HEK293 (cell line): Measurements from ENCODE around the gene GMPR2.

Experiments
- CTCF ChIA-PET: fragments of 350-600 bp; formaldehyde crosslinking; extraction: SDS; loops from one replicate; lab custom pipeline; 2021; ENCODE audit warnings: antibody characterized with exemption; lab: Yijun Ruan, JAX
- POLR2A ChIA-PET: fragments of 300-600 bp; formaldehyde crosslinking; extraction: SDS; loops from one replicate; lab custom pipeline; 2020; ENCODE audit warnings: antibody characterized with exemption, inconsistent platforms; lab: Yijun Ruan, JAX
- H3K27ac ChIP-seq: fragments of 200-500 bp; sonication (Bioruptor generic); 2 replicates; pipeline ENCODE4 v1.5.1; 2014; ENCODE audit warnings: low read depth, low read length, control low read depth, inconsistent platforms; ENCODE audit errors: extremely low read depth
- H3K36me3 ChIP-seq, 2 experiments: fragments of 200-500 bp in 1 of 2; sonication (Bioruptor generic) in 1 of 2; 1 replicate in 1 of 2; 2 replicates in 1 of 2; pipeline ENCODE4 v1.5.1; 2014 to 2017; ENCODE audit warnings: inconsistent platforms in 2 of 2, low read length in 2 of 2; ENCODE audit not compliant: control insufficient read depth in 2 of 2, insufficient read depth in 1 of 2
- H3K4me1 ChIP-seq: fragments of 200-500 bp; sonication (Bioruptor generic); 2 replicates; pipeline ENCODE4 v1.5.1; 2014; ENCODE audit warnings: mild to moderate bottlenecking, low read length, inconsistent platforms; ENCODE audit not compliant: control insufficient read depth, insufficient read depth
- H3K4me3 ChIP-seq: 2 replicates; pipeline ENCODE4 v1.5.1; 2011; ENCODE audit warnings: low read depth, mild to moderate bottlenecking, control low read depth, low read length, moderate library complexity
- H3K9me3 ChIP-seq: fragments of 200-500 bp; sonication (Bioruptor generic); 2 replicates; pipeline ENCODE4 v1.5.1; 2014; ENCODE audit warnings: low read depth, low read length, inconsistent platforms; ENCODE audit not compliant: control insufficient read depth, insufficient read depth
- BCL6B ChIP-seq: fragments of 450-650 bp; formaldehyde crosslinking; IDR thresholded peaks from 2 replicates; pipeline ENCODE4 v1.5.1; 2017; ENCODE audit warnings: missing biosample characterization, missing genetic modification characterization
- GLI4 ChIP-seq: fragments of 450-650 bp; formaldehyde crosslinking; IDR thresholded peaks from 2 replicates; pipeline ENCODE4 v1.5.1; 2016; ENCODE audit warnings: missing biosample characterization, missing genetic modification characterization
- IKZF3 ChIP-seq: fragments of 450-650 bp; IDR thresholded peaks from 2 replicates; pipeline ENCODE4 v1.5.0; 2018; ENCODE audit warnings: missing biosample characterization, mild to moderate bottlenecking, missing genetic modification characterization, moderate library complexity
- KLF8 ChIP-seq: fragments of 450-650 bp; formaldehyde crosslinking; IDR thresholded peaks from 2 replicates; pipeline ENCODE4 v1.5.1; 2016; ENCODE audit warnings: missing biosample characterization, missing genetic modification characterization
- SP2 ChIP-seq: fragments of 450-650 bp; formaldehyde crosslinking; IDR thresholded peaks from 2 replicates; pipeline ENCODE4 v1.5.1; 2016; ENCODE audit warnings: missing biosample characterization, missing genetic modification characterization
- ZEB2 ChIP-seq: fragments of 450-650 bp; formaldehyde crosslinking; IDR thresholded peaks from 2 replicates; pipeline ENCODE4 v1.5.1; 2016; ENCODE audit warnings: missing biosample characterization, missing genetic modification characterization
- ZFP3 ChIP-seq: fragments of 450-650 bp; formaldehyde crosslinking; IDR thresholded peaks from 2 replicates; pipeline ENCODE4 v1.5.1; 2016; ENCODE audit warnings: low read depth, missing biosample characterization, missing genetic modification characterization
- ZFP37 ChIP-seq: fragments of 450-650 bp; formaldehyde crosslinking; IDR thresholded peaks from 2 replicates; pipeline ENCODE4 v1.5.1; 2016; ENCODE audit warnings: missing biosample characterization, missing genetic modification characterization
- ZNF138 ChIP-seq: fragments of 450-650 bp; formaldehyde crosslinking; IDR thresholded peaks from 2 replicates; pipeline ENCODE4 v1.5.1; 2016; ENCODE audit warnings: missing biosample characterization, missing genetic modification characterization, borderline replicate concordance
- ZNF2 ChIP-seq: fragments of 450-650 bp; formaldehyde crosslinking; IDR thresholded peaks from 2 replicates; pipeline ENCODE4 v1.5.1; 2016; ENCODE audit warnings: missing biosample characterization, missing genetic modification characterization
- ZNF335 ChIP-seq: fragments of 450-650 bp; formaldehyde crosslinking; conservative IDR thresholded peaks from 2 replicates; pipeline ENCODE4 v1.5.1; 2016; ENCODE audit warnings: missing biosample characterization, missing genetic modification characterization
- ZNF394 ChIP-seq: fragments of 450-650 bp; formaldehyde crosslinking; IDR thresholded peaks from 2 replicates; pipeline ENCODE4 v1.5.1; 2016; ENCODE audit warnings: missing biosample characterization, missing genetic modification characterization, mild to moderate bottlenecking, moderate library complexity, borderline replicate concordance
- ZNF529 ChIP-seq: fragments of 450-650 bp; formaldehyde crosslinking; IDR thresholded peaks from 2 replicates; pipeline ENCODE4 v1.5.1; 2017; ENCODE audit warnings: missing genetic modification characterization, missing biosample characterization; ENCODE audit not compliant: insufficient replicate concordance
- ZNF585B ChIP-seq: fragments of 450-650 bp; formaldehyde crosslinking; IDR thresholded peaks from 2 replicates; pipeline ENCODE4 v1.5.1; 2016; ENCODE audit warnings: missing biosample characterization, missing genetic modification characterization
- ZNF596 ChIP-seq: fragments of 450-650 bp; IDR thresholded peaks from 2 replicates; pipeline ENCODE4 v1.5.0; 2018; ENCODE audit warnings: missing biosample characterization, mild to moderate bottlenecking, missing genetic modification characterization, moderate library complexity
- ZNF600 ChIP-seq: fragments of 450-650 bp; formaldehyde crosslinking; IDR thresholded peaks from 2 replicates; pipeline ENCODE4 v1.5.1; 2016; ENCODE audit warnings: missing biosample characterization, missing genetic modification characterization
- ZNF785 ChIP-seq: fragments of 450-650 bp; formaldehyde crosslinking; IDR thresholded peaks from 2 replicates; pipeline ENCODE4 v1.5.1; 2016; ENCODE audit warnings: missing biosample characterization, missing genetic modification characterization
- ZNF791 ChIP-seq: fragments of 450-650 bp; formaldehyde crosslinking; IDR thresholded peaks from 2 replicates; pipeline ENCODE4 v1.5.1; 2016; ENCODE audit warnings: missing biosample characterization, missing genetic modification characterization
- ZNF792 ChIP-seq: fragments of 450-650 bp; formaldehyde crosslinking; IDR thresholded peaks from 2 replicates; pipeline ENCODE4 v1.5.1; 2016; ENCODE audit warnings: missing biosample characterization, missing genetic modification characterization
- TF ChIP-seq, protein P1 (sequence below): fragments of 450-650 bp; formaldehyde crosslinking; IDR thresholded peaks from 2 replicates; pipeline ENCODE4 v1.5.1; 2016; ENCODE audit warnings: missing biosample characterization, missing genetic modification characterization
- TF ChIP-seq, protein P2 (sequence below): fragments of 450-650 bp; IDR thresholded peaks from 2 replicates; pipeline ENCODE4 v1.5.1; 2018; ENCODE audit warnings: missing biosample characterization, missing genetic modification characterization
- TF ChIP-seq, protein P3 (sequence below): fragments of 450-650 bp; formaldehyde crosslinking; IDR thresholded peaks from 2 replicates; pipeline ENCODE4 v1.5.1; 2016; ENCODE audit warnings: missing biosample characterization, missing genetic modification characterization

Gene GMPR2

DNA sequence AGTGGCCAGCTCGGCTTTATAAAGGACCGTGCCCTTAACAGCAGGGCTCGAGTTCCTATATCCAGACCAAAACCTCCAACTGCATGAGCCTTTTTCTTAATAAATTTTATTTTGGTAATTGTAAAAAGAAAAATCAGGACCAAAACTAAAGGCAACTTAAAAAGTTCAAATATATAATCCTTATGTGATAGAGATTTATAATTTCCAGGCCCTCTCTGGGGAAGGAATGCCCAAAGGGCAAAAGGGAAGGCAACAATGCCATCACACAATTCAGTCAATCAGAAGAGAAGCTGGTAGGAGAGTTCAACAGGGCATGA is 43.7 kb upstream of the GMPR2 start:
- Histone ChIP-seq H3K36me3 (peaks cover 6 to 75% of the 10 kb centered on the region in 2 experiments), H3K27ac (no peak overlapping the region)
- CTCF ChIA-PET: interaction anchor here (0.6 to 3.0 kb wide), 3 partner anchors 28 to 174 kb away, joined by 3 to 12 read pairs (median 3); partner anchors contain the start of gene IRF9

GRCh38 chr14:24189460-24189859 is 43.3 kb upstream of the GMPR2 start:
- CTCF ChIA-PET: interaction anchor here (1.3 to 3.0 kb wide), 2 partner anchors 28 to 107 kb away, joined by 3 to 12 read pairs; partner anchors contain the start of gene IRF9
- peaks cover 6 to 75% of the 10 kb centered on the region in 2 experiments for H3K36me3 ChIP-seq

More for the DNA sequence above, 43.7 kb upstream of the GMPR2 start:
- Histone ChIP-seq H3K4me1 (peaks cover 7% of the 10 kb centered on the region; the same call in 1 of the 2 replicates), H3K9me3 (no peaks in the 10 kb centered on the region), H3K4me3 (no peak overlapping the region; the same call in none of the 2 replicates)
- TF ChIP-seq ZNF335 (peak; percentile 14; the same call in 1 of the 2 replicates), ZEB2 (tag by site-specific recombination) (0 out of 2 replicates have a peak, but pooled peaks have one; percentile 5), BCL6B (tag by site-specific recombination) (no peak)
- POLR2A ChIA-PET: interaction anchor here (0.6 to 2.3 kb wide), 17 partner anchors 10 to 867 kb away, joined by 3 to 19 read pairs (median 7); partner anchors contain the start of genes CHMP4A, DCAF11, EMC9 and IRF9

DNA sequence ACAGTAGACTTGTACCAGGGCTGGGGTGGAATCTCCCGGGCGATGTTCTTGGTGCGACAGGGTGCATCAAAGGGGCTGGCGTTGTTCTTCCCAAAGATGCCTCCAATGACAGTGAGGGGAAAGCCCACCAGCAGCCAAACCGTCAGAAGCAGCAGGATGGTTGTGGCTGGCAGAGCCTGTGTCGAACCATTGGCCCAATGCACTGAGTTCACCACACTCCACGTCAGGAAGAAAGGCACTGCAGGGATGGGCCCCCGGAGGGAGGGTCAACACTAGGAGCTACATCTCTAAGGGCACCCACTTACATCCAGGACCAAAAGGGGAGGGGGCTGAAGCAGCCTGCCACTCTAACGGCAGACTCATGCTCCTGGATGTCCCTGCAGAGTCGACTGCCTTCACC is 42.3 kb upstream of the GMPR2 start:
- ChIA-PET CTCF (interaction anchor here (1.1 kb wide), 1 partner anchor 156 kb away, joined by 3 read pairs; no protein-coding TSS in a partner anchor), POLR2A (no interaction called here)
- Histone ChIP-seq H3K36me3 (peaks cover 6 to 67% of the 10 kb centered on the region in 2 experiments), H3K27ac (no peak overlapping the region), H3K9me3 (no peaks in the 10 kb centered on the region), H3K4me1 (peaks cover 11% of the 10 kb centered on the region; the same call in 1 of the 2 replicates), H3K4me3 (no peak overlapping the region)
- TF ChIP-seq, protein P1, sequence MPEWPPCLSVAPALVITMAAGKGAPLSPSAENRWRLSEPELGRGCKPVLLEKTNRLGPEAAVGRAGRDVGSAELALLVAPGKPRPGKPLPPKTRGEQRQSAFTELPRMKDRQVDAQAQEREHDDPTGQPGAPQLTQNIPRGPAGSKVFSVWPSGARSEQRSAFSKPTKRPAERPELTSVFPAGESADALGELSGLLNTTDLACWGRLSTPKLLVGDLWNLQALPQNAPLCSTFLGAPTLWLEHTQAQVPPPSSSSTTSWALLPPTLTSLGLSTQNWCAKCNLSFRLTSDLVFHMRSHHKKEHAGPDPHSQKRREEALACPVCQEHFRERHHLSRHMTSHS (tag by site-specific recombination): no peak
- no peak for TF ChIP-seq ZNF585B (tag by site-specific recombination)
- peak; percentile 52 for TF ChIP-seq ZNF600 (tag by site-specific recombination)
- no peak for TF ChIP-seq ZNF394 (tag by site-specific recombination)
- TF ChIP-seq ZNF529 (tag by site-specific recombination): no peak
- TF ChIP-seq ZFP3: no peak
- no peak for TF ChIP-seq ZNF791 (tag by site-specific recombination)
- TF ChIP-seq KLF8 (tag by site-specific recombination): no peak

More at GRCh38 chr14:24189460-24189859, 43.3 kb upstream of the GMPR2 start:
- POLR2A ChIA-PET: interaction anchor here (1.3 to 2.3 kb wide), 8 partner anchors 9 to 75 kb away, joined by 4 to 19 read pairs (median 9); partner anchors contain the start of genes CHMP4A, DCAF11, EMC9 and IRF9
- no peak for TF ChIP-seq ZNF138 (tag by site-specific recombination)
- TF ChIP-seq, protein P2, sequence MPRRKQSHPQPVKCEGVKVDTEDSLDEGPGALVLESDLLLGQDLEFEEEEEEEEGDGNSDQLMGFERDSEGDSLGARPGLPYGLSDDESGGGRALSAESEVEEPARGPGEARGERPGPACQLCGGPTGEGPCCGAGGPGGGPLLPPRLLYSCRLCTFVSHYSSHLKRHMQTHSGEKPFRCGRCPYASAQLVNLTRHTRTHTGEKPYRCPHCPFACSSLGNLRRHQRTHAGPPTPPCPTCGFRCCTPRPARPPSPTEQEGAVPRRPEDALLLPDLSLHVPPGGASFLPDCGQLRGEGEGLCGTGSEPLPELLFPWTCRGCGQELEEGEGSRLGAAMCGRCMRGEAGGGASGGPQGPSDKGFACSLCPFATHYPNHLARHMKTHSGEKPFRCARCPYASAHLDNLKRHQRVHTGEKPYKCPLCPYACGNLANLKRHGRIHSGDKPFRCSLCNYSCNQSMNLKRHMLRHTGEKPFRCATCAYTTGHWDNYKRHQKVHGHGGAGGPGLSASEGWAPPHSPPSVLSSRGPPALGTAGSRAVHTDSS: peak; percentile 55; the same call in 1 of the 2 replicates
- no peak overlapping the region for H3K27ac ChIP-seq
- H3K9me3 ChIP-seq: no peaks in the 10 kb centered on the region
- H3K4me3 ChIP-seq: no peak overlapping the region
- peaks cover 7% of the 10 kb centered on the region; the same call in 1 of the 2 replicates for H3K4me1 ChIP-seq

GRCh38 chr14:24192933-24193332 is 39.8 kb upstream of the GMPR2 start:
- H3K9me3 ChIP-seq: no peaks in the 10 kb centered on the region
- H3K4me3 ChIP-seq: no peak overlapping the region
- H3K27ac ChIP-seq: no peak overlapping the region
- peaks cover 6% of the 10 kb centered on the region; the same call in 1 of the 2 replicates for H3K4me1 ChIP-seq
- ChIA-PET CTCF (no interaction called here), POLR2A (no interaction called here)
- H3K36me3 ChIP-seq: peaks cover 6 to 43% of the 10 kb centered on the region in 2 experiments
- TF ChIP-seq ZNF2 (tag by site-specific recombination): no peak
- TF ChIP-seq ZNF785 (tag by site-specific recombination): no peak
- TF ChIP-seq, protein P3, sequence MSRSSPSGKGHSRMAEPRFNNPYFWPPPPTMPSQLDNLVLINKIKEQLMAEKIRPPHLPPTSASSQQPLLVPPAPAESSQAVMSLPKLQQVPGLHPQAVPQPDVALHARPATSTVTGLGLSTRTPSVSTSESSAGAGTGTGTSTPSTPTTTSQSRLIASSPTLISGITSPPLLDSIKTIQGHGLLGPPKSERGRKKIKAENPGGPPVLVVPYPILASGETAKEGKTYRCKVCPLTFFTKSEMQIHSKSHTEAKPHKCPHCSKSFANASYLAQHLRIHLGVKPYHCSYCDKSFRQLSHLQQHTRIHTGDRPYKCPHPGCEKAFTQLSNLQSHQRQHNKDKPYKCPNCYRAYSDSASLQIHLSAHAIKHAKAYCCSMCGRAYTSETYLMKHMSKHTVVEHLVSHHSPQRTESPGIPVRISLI (tag by site-specific recombination): no peak
- TF ChIP-seq IKZF3 (tag by site-specific recombination): no peak
- TF ChIP-seq SP2 (tag by site-specific recombination): no peak
- no peak for TF ChIP-seq ZNF792 (tag by site-specific recombination)
- TF ChIP-seq GLI4 (tag by site-specific recombination): no peak
- TF ChIP-seq ZNF596 (tag by site-specific recombination): no peak
- TF ChIP-seq ZFP37 (tag by site-specific recombination): no peak
